GM19395 (cell line): ENCODE results near the gene TEX101.
"Not testable (repeated sequence)": the region's sequence is repeated elsewhere in the genome, so short reads cannot be mapped to it uniquely, and the experiment has no call there.

Experiments used
- ATAC-seq: cut with Tn5 transposase; IDR thresholded peaks from one replicate; pipeline ENCODE4 v1.9.1; 2021; ENCODE audit warnings: mild to moderate bottlenecking, moderate library complexity; ENCODE audit not compliant: unreplicated experiment

TEX101 gene, protein sequence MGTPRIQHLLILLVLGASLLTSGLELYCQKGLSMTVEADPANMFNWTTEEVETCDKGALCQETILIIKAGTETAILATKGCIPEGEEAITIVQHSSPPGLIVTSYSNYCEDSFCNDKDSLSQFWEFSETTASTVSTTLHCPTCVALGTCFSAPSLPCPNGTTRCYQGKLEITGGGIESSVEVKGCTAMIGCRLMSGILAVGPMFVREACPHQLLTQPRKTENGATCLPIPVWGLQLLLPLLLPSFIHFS

DNA sequence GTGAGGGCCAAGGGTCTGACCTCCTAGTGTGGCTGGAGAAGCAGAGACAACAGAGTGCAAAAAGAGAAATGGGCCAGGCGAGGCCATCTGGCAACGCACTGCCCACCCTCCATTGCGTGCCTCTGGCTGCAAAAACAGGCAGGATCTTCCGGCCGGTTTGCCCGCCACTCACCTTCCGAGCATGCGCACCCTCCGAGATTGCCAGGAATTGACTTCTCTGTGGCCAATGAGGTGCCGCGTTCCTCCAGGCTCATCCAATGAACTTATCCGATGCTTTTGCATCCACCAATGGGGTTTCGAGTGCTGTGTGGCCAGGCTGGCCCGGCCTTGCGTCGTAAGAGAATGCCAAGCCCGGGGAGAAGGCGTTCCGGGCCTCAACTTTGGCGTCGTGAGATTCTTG, at the start of gene TEX101:
TSS of gene TEX101 (plus strand) at position 337 of the 400 bp plus-strand sequence. CDS start 1,030 bp downstream, outside the sequence.
- ATAC-seq, result no peak

- ATAC-seq, result not testable (repeated sequence)
Observed at GRCh38 chr19:43365677-43366076, 49.0 kb upstream of the TEX101 start.

GRCh38 chr19:43367822-43368221, 46.9 kb upstream of the TEX101 start:
- no peak for ATAC-seq

DNA sequence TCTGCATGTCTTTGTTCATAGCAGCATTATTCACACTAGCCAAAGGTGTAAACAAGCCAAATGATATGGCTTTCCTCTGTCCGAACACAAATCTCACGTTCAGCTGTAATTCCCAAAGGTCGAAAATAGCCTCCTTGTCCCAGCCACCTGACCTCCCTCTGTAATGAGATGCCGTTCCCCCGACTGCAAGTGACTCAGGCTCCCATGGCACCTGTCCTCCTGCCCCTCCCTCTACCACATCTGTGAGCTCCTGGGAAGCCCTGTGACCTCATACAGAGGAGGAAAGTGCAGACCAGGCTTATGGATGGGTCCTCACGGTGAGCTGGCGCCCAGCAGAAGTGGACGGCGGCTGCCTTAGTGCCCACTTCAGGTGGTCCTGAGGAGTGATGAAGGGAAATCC, 45.8 kb upstream of the TEX101 start:
- not testable (repeated sequence) for ATAC-seq

DNA sequence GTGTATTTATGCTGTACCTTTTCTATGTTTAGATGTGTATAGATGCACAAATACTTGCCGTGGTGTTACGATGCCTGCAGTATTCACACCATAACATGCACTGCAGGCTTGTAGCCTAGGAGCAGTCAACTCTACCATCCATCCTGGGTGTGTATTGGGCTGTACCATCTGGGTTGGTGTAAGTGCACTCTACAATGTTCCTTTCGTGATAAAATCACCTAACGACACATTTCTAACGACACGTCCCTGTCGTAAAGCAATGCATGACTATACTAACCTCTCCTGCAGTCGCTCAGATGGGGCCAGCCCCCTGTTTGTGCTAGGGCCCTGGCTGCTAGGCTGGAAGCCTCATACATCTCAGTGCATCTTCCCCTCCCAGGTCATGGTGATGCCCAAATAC, 42.8 kb upstream of the TEX101 start:
- no peak for ATAC-seq

- ATAC-seq, result no peak
Observed at GRCh38 chr19:43372462-43372861, 42.2 kb upstream of the TEX101 start.

GRCh38 chr19:43377624-43378023, 37.1 kb upstream of the TEX101 start:
- not testable (repeated sequence) for ATAC-seq

- ATAC-seq, result no peak
Observed at GRCh38 chr19:43380008-43380407, 34.7 kb upstream of the TEX101 start.

DNA sequence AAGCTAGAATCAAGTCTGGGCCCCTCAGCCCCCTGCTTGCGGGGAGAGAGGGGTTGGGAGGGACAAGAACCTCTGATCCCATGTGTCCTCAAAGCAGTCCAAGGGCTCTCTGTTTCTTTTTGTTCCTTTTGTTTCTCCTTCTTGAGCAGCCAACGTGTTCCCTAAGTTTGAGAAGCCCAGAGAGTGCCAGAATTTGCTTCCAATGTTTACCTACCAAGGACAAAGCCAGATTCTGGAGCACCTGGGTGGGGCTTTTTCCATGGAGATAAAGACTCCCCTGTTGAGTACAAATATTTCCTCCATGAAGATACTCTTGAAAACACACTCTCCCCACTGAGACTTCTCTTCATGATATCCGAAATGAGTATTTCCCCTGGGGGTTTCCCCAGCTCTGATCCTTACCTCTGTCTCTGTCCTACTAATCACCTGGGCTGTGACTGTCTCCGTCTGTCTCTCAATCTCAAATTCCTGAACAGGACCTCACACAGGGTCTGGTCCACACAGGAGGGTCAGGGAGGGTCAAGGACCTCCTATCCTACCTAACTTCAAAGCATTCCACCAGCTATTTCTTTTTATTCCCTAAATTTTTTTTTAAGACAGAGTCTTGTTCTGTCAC, 33.8 kb upstream of the TEX101 start:
- ATAC-seq, result no peak

DNA sequence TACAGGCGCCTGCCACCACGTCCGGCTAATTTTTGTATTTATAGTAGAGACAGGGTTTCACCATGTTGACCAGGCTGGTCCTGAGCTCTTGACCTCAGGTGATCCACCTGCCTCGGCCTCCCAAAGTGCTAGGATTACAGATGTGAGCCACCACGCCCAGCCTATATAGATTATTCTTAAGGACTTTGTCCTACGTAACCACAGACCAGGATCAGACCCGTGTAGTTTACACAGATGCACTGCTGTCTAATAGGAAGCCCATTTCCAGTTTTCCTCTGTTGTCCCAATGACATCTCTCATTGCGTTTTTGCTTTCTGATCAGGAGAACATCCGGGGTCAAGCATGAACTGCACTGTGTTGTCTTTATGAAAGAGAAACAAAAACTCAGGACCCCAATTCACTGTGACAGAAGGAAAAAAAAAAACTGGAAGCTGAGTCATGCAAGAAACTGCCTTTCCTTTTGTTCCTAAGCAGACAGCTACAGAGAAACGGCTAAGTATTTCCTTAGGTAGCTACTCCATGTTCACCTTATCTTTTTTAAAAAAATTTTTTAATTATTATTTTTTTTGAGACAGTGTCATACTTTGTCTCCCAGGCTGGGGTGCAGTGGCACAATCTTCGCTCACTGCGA, 32.0 kb upstream of the TEX101 start:
- ATAC-seq, result not testable (repeated sequence)

DNA sequence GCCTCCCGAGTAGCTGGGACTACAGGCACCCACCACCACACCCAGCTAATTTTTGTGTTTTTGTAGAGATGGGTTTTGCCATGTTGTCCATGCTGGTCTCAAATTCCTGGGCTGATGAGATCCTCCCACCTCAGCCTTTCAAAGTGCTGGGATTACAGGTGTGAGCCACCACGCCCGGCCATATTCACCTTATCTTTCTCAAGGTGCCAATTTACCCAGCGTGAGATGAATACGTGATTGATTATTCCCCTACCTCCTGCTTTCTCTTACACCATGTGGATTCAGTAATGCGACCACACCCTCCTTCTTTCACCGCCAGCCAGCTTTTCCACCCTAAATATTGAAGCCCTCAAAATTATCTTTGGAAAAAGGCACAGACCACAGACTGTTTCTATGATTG, 31.4 kb upstream of the TEX101 start:
- ATAC-seq, result not testable (repeated sequence)

DNA sequence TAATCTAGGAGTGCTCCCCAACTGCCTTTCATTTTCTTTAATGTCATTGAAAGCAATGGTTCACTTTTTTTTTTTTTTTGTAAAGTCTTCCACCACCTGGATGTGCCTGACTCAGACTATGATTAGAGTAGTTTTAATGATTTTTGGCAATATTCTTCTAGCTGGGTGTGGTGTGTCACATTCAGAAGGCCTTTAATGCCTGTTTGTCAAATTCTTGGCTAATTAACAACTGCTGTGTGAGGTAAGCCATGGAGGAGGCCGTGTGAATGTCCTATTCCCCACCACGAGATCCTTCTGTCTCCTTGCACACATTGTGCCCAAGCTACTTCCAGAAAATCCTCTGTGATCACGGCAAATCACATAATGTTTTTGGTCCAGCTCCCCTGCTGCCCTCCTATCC, 30.9 kb upstream of the TEX101 start:
- ATAC-seq, result not testable (repeated sequence)

DNA sequence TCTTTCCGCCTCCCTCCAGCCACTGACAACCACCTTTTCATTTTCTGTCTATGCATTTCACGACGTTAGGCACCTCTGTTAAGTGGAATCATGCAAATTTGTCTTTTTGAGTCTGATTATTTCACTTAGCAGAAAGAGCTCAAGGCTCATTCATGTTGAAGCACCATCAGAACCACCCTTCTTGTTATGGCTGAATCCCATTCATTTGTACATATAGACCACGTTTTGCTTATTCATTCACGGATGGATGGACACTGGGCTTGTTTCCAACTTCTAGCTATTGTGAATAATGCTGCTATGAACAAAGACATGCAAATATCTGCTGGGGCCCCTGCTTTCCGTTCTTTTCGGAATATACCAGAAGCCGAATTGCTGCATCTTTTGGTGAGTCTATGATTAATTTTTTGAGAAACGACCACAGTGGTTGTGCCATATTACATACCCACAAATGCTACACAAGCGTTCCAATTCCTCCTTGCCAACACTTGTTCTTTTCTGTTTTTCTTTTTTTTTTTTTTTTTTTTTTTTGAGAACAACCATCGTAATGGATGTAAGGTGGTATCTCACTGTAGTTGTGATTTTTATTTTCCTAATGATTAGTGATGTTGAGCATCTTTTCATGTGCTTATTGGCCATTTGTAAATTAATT, 23.7 kb upstream of the TEX101 start:
- not testable (repeated sequence) for ATAC-seq

DNA sequence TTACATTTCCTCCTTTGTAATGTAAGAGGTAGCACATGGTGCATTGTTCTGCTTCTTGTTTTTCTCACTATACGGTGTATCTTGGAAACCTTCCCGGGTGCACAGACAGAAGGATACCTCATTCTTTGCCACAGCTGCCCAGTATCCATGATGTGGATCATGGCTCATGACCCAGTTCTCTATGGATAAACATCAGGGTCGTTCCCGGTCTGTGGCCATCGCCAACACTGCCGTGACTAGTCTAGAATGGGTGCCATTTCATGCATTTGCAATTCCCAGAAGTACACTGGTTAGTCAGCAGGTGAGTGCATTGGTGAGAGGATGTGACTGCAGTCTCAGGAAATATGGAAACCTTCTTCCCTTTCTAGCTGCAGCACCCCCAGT, 23.1 kb upstream of the TEX101 start:
- not testable (repeated sequence) for ATAC-seq

DNA sequence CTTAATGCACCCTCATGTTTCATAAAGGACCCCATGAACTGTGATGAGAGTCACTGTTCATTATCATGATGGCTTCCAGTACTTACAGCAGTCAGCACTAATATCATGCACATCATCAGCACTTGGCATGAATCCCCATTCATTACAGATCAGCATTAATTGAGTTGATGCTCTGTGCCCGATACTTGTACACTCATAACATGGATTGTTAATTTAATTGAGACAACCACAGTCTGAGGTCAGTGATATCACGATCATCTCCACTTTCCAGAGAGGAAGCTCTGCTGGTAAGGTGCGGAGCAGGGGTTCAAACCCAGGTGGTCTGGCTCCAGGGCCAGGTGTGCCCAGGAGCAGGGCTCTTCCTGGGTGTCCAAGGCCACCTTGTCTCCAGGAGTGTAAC, 21.2 kb upstream of the TEX101 start:
- ATAC-seq, result not testable (repeated sequence)

DNA sequence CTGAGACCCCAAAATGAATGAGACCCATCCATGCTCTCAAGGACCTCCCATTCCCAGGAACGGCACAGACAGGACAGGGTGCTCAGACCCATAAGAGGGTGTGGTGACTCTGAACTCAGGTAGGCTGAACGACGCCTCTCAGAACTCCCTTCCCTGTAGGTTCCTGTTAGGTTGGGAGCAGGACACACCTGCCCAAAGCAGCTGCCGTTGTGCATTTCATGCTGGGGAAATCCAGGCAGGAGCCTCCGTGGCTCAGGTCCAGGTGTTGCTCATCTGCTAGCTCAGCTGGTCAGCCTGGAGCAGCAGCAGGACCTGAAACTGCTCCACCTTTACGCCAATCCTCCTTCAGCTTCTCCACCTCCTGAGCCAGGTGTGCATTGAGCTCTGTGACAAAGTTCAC, 19.1 kb upstream of the TEX101 start:
- no peak for ATAC-seq

GRCh38 chr19:43406297-43406696, 8.4 kb upstream of the TEX101 start:
- no peak for ATAC-seq

- ATAC-seq, result no peak
Observed at GRCh38 chr19:43407416-43408005, 7.2 kb upstream of the TEX101 start.

- ATAC-seq, result no peak
Observed at GRCh38 chr19:43408043-43408442, 6.6 kb upstream of the TEX101 start.

- ATAC-seq, result no peak
Observed at GRCh38 chr19:43409415-43409814, 5.3 kb upstream of the TEX101 start.

GRCh38 chr19:43412441-43412840, 2.2 kb upstream of the TEX101 start:
- no peak for ATAC-seq
